Fibroblast of mammary gland (primary cell): ENCODE results near the gene SERPINB10.

Source experiments
- DNase-seq: peaks from one replicate; pipeline ENCODE4 v3.0.0-alpha.2; 2010; ENCODE audit warnings: low read depth
- H3K4me3 ChIP-seq: 2 replicates; pipeline ENCODE4 v1.5.1; 2011; ENCODE audit warnings: low read depth, mild to moderate bottlenecking, low read length, moderate library complexity; ENCODE audit not compliant: control insufficient read depth
- CTCF ChIP-seq: conservative IDR thresholded peaks from 2 replicates; pipeline ENCODE4 v1.5.1; 2011; ENCODE audit warnings: low read depth, low read length, inconsistent platforms; ENCODE audit not compliant: control insufficient read depth, insufficient read depth

SERPINB10 gene

GRCh38 chr18:63869374-63869773 lies 38.4 kb upstream of the SERPINB10 start:
- no peak for TF ChIP-seq CTCF
- DNase-seq = peak; percentile 78
- H3K4me3 ChIP-seq = no peak overlapping the region

GRCh38 chr18:63869851-63870250 lies 37.9 kb upstream of the SERPINB10 start:
- TF ChIP-seq CTCF = no peak

GRCh38 chr18:63871836-63872235 lies 35.9 kb upstream of the SERPINB10 start:
- no peak overlapping the region for H3K4me3 ChIP-seq
- no peak for TF ChIP-seq CTCF
- DNase-seq = no peak

More at GRCh38 chr18:63869851-63870250, 37.9 kb upstream of the SERPINB10 start:
- peak; percentile 44 for DNase-seq
- no peak overlapping the region for H3K4me3 ChIP-seq

- no peak for TF ChIP-seq CTCF
- H3K4me3 ChIP-seq = no peak overlapping the region
- DNase-seq = no peak
Measured at GRCh38 chr18:63872586-63872985, 35.2 kb upstream of the SERPINB10 start.

GRCh38 chr18:63878343-63878742 lies 29.4 kb upstream of the SERPINB10 start:
- H3K4me3 ChIP-seq = no peak overlapping the region
- DNase-seq = peak; percentile 85
- TF ChIP-seq CTCF = no peak

- TF ChIP-seq CTCF = no peak
- DNase-seq = peak; percentile 30
- H3K4me3 ChIP-seq = no peak overlapping the region
Measured at GRCh38 chr18:63878925-63879324, 28.8 kb upstream of the SERPINB10 start.

GRCh38 chr18:63879709-63880108 lies 28.0 kb upstream of the SERPINB10 start:
- TF ChIP-seq CTCF = no peak
- no peak overlapping the region for H3K4me3 ChIP-seq
- DNase-seq = peak; percentile 19
